Fibroblast of lung (primary cell): Measurements from ENCODE around the gene FBXO34. TPM values are rescaled to one million over a fixed set of nuclear protein-coding genes. Genes with fewer than 3 reads are reported as not detected.

Experiments
- DNase-seq, 2 donors: peaks; one replicate each; pipeline versions ENCODE4 v3.0.0 to v3.0.0-alpha.2; 2010; ENCODE audit warnings: low read depth in 2 of 2
- H2AFZ ChIP-seq: 2 replicates; pipeline ENCODE4 v1.5.1; 2012; ENCODE audit warnings: low read length, control low read depth, inconsistent platforms
- H3K27ac ChIP-seq: 2 replicates; pipeline ENCODE4 v1.5.1; 2011; ENCODE audit warnings: low read length, control low read depth; ENCODE audit not compliant: insufficient read depth
- H3K27me3 ChIP-seq: 2 replicates; pipeline ENCODE4 v1.5.1; 2011; ENCODE audit warnings: mild to moderate bottlenecking, low read length; ENCODE audit not compliant: control insufficient read depth, insufficient read depth
- H3K36me3 ChIP-seq: 2 replicates; pipeline ENCODE4 v1.5.1; 2011; ENCODE audit warnings: low read length; ENCODE audit not compliant: control insufficient read depth, insufficient read depth
- H3K4me1 ChIP-seq: 2 replicates; pipeline ENCODE4 v1.5.1; 2011; ENCODE audit warnings: low read length; ENCODE audit not compliant: control insufficient read depth, insufficient read depth; ENCODE audit errors: extremely low read depth
- H3K4me2 ChIP-seq: 2 replicates; pipeline ENCODE4 v1.5.1; 2011; ENCODE audit warnings: low read length, control low read depth; ENCODE audit not compliant: insufficient read depth; ENCODE audit errors: extremely low read depth
- H3K4me3 ChIP-seq, 4 experiments: fragments of 200-600 bp in 1 of 4; sonication (generic) in 1 of 4; replicated peaks in 1 of 4; 2 replicates each; pipeline ENCODE4 v1.5.1; 2011 to 2016; ENCODE audit warnings: low read length in 4 of 4, low read depth in 3 of 4, mild to moderate bottlenecking in 3 of 4, control low read depth in 2 of 4, inconsistent platforms in 1 of 4, mixed read lengths in 1 of 4; ENCODE audit not compliant: insufficient read depth in 1 of 4; ENCODE audit errors: control extremely low read depth in 1 of 4
- H3K79me2 ChIP-seq: 2 replicates; pipeline ENCODE4 v1.5.1; 2012; ENCODE audit warnings: mild to moderate bottlenecking, low read length, inconsistent platforms; ENCODE audit not compliant: control insufficient read depth, insufficient read depth
- H3K9ac ChIP-seq: 2 replicates; pipeline ENCODE4 v1.5.1; 2011; ENCODE audit warnings: mild to moderate bottlenecking, low read length, control low read depth; ENCODE audit not compliant: insufficient read depth
- H3K9me3 ChIP-seq: 2 replicates; pipeline ENCODE4 v1.5.1; 2012; ENCODE audit warnings: low read depth, low read length; ENCODE audit not compliant: control insufficient read depth, insufficient read depth
- H4K20me1 ChIP-seq: 2 replicates; pipeline ENCODE4 v1.5.1; 2011; ENCODE audit warnings: low read length; ENCODE audit not compliant: control insufficient read depth, insufficient read depth; ENCODE audit errors: extremely low read depth
- EZH2 ChIP-seq: IDR thresholded peaks from 2 replicates; pipeline ENCODE4 v1.5.1; 2012; ENCODE audit warnings: low read length, control low read depth, mild to moderate bottlenecking; ENCODE audit errors: missing control alignments
- polyA plus RNA-seq, 2 donors: library from polyadenylated mRNA; depleted of rRNA in 1 of 2; stranded (reverse) in 1 of 2; unstranded in 1 of 2; fragments of >200 nt; gene quantifications; 2 replicates each; pipeline ENCODE4 v1.2.1, GENCODE V29; 2011 to 2012; ENCODE audit warnings: missing spikeins in 1 of 2
- total RNA-seq: library from RNA; depleted of rRNA; stranded (reverse); fragments of >200 nt; gene quantifications from 2 replicates; pipeline ENCODE4 v1.2.1, GENCODE V29; 2014
- TF ChIP-seq, protein P1 (sequence below), 2 donors: IDR thresholded peaks in 1 of 2; conservative IDR thresholded peaks in 1 of 2; 1 replicate in 1 of 2; 2 replicates in 1 of 2; pipeline ENCODE4 v1.5.1; 2011 to 2012; ENCODE audit warnings: low read length in 2 of 2, control low read depth in 1 of 2, inconsistent platforms in 1 of 2, low read depth in 1 of 2, mild to moderate bottlenecking in 1 of 2

The FBXO34 gene
- total and polyA plus RNA-seq, 2 donors (not counting 1 experiment from before 2014, with no cell fraction given) = 20.8 to 29.1 TPM

GRCh38 chr14:55248411-55248810 lies 22.8 kb upstream of the FBXO34 start:
- Histone ChIP-seq H3K27ac (no peak overlapping the region), H2AFZ (no peak overlapping the region), H3K9ac (no peak overlapping the region), H3K4me2 (no peak overlapping the region), H3K36me3 (no peaks in the 10 kb centered on the region), H3K79me2 (no peaks in the 10 kb centered on the region), H3K4me3 (no peak overlapping the region), H3K27me3 (no peaks in the 10 kb centered on the region), H4K20me1 (no peaks in the 10 kb centered on the region), H3K9me3 (no peaks in the 10 kb centered on the region), H3K4me1 (no peaks in the 10 kb centered on the region)
- DNase-seq = no peak
- TF ChIP-seq, protein P1, sequence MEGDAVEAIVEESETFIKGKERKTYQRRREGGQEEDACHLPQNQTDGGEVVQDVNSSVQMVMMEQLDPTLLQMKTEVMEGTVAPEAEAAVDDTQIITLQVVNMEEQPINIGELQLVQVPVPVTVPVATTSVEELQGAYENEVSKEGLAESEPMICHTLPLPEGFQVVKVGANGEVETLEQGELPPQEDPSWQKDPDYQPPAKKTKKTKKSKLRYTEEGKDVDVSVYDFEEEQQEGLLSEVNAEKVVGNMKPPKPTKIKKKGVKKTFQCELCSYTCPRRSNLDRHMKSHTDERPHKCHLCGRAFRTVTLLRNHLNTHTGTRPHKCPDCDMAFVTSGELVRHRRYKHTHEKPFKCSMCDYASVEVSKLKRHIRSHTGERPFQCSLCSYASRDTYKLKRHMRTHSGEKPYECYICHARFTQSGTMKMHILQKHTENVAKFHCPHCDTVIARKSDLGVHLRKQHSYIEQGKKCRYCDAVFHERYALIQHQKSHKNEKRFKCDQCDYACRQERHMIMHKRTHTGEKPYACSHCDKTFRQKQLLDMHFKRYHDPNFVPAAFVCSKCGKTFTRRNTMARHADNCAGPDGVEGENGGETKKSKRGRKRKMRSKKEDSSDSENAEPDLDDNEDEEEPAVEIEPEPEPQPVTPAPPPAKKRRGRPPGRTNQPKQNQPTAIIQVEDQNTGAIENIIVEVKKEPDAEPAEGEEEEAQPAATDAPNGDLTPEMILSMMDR (conservative IDR thresholded peaks at IDR 0.05 in 1 of 2, IDR thresholded peaks at IDR 0.05 in 1 of 2; ENCODE audit: low read depth in 1 of 2, low read length in 2 of 2) = no peak
- no peak for TF ChIP-seq EZH2

- no peak overlapping the region for H3K4me3 ChIP-seq
- peak overlapping the region; percentile 33 for H3K4me2 ChIP-seq
- no peak for TF ChIP-seq EZH2
- TF ChIP-seq, protein P1 (conservative IDR thresholded peaks at IDR 0.05 in 1 of 2, IDR thresholded peaks at IDR 0.05 in 1 of 2; ENCODE audit: low read depth in 1 of 2, low read length in 2 of 2) = no peak
- H4K20me1 ChIP-seq = no peaks in the 10 kb centered on the region
- H3K9ac ChIP-seq = no peak overlapping the region
- H3K27me3 ChIP-seq = no peaks in the 10 kb centered on the region
- H3K9me3 ChIP-seq = no peaks in the 10 kb centered on the region
- H3K4me1 ChIP-seq = no peaks in the 10 kb centered on the region
- H3K27ac ChIP-seq = no peak overlapping the region
- H3K36me3 ChIP-seq = no peaks in the 10 kb centered on the region
- no peak overlapping the region for H2AFZ ChIP-seq
- DNase-seq = peak; percentile 28 to 56
- no peaks in the 10 kb centered on the region for H3K79me2 ChIP-seq
These were observed 21.8 kb upstream of the FBXO34 start for GRCh38 chr14:55249423-55249822.

DNA sequence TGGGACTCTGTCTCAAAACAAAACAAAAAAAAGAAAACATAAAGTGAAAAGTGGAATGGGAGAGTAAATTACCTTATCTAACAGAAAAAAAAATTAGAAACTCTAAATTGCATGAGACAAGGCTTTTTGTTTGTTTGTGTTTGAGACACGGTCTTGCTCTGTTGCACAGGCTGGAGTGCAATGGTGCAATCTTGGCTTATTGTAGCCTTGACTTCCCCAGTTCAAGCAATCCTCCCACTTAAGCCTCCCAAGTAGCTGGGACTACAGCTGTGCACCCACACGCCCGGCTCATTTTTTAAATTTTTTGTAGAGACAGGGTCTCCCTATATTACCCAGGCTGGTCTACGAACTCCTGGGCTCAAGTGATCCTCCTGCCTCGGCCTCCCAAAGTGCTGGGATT lies 17.9 kb upstream of the FBXO34 start:
- no peaks in the 10 kb centered on the region for H4K20me1 ChIP-seq
- H3K27ac ChIP-seq = no peak overlapping the region
- H3K27me3 ChIP-seq = peaks cover 19% of the 10 kb centered on the region
- TF ChIP-seq, protein P1 (conservative IDR thresholded peaks at IDR 0.05 in 1 of 2, IDR thresholded peaks at IDR 0.05 in 1 of 2; ENCODE audit: low read depth in 1 of 2, low read length in 2 of 2) = no peak
- no peak for TF ChIP-seq EZH2
- H3K79me2 ChIP-seq = no peaks in the 10 kb centered on the region
- no peak for DNase-seq
- no peak overlapping the region for H3K4me3 ChIP-seq
- no peak overlapping the region for H3K4me2 ChIP-seq
- H3K36me3 ChIP-seq = no peaks in the 10 kb centered on the region
- H3K9ac ChIP-seq = no peak overlapping the region
- no peaks in the 10 kb centered on the region for H3K4me1 ChIP-seq
- no peak overlapping the region for H2AFZ ChIP-seq
- no peaks in the 10 kb centered on the region for H3K9me3 ChIP-seq
